Amygdala (tissue), 56 donors: ENCODE results near the gene MBP.

Experiments used
- DNase-seq, 56 donors: peaks; one replicate each; lab custom pipeline; 2025; lab: John Stamatoyannopoulos, UW

Gene MBP

GRCh38 chr18:77116201-77117080 is 16.1 kb downstream of the MBP start:
- DNase-seq = no peak

DNA sequence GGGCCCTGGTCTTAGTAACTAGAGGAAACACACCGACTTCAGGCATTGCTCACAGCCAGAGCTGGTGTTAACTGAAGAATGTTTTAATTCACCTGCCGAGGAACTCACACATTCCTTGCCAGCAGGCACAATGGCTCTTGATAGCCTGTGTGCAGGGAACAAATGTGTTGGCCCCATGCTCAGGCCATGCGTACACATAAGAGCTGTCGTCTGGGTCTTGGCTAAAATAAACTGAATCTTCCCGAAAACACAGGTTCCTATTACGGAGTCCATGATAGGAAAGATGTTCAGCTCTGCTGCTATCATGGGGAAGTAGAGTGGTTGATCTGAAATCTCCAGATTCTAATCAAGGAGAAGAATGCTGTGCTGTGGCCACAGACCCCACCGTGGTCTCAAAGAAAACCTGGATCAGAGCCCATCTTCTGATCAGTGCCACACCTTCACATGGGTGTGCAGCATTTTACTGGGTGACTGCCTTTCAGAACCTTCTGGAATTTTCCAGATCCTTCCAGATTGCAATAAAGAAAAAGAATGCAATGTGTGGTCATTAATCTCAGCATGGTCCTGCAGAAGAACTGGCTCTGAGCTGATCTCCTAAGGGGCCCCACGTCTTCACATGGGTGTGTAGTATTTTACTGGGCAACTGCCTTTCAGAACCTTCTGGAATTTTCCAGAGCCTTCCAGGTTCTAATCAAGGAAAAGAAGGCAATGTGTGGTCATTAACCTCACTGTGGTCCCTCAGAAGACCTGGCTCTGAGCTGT is 17.2 kb downstream of the MBP start:
- no peak for DNase-seq

- peak in 13 of 56 donors; percentile 31 to 64 (median 42) for DNase-seq
Observed at GRCh38 chr18:77114415-77115191, 18.0 kb downstream of the MBP start.

GRCh38 chr18:77114152-77114414 is 18.5 kb downstream of the MBP start:
- no peak for DNase-seq

DNA sequence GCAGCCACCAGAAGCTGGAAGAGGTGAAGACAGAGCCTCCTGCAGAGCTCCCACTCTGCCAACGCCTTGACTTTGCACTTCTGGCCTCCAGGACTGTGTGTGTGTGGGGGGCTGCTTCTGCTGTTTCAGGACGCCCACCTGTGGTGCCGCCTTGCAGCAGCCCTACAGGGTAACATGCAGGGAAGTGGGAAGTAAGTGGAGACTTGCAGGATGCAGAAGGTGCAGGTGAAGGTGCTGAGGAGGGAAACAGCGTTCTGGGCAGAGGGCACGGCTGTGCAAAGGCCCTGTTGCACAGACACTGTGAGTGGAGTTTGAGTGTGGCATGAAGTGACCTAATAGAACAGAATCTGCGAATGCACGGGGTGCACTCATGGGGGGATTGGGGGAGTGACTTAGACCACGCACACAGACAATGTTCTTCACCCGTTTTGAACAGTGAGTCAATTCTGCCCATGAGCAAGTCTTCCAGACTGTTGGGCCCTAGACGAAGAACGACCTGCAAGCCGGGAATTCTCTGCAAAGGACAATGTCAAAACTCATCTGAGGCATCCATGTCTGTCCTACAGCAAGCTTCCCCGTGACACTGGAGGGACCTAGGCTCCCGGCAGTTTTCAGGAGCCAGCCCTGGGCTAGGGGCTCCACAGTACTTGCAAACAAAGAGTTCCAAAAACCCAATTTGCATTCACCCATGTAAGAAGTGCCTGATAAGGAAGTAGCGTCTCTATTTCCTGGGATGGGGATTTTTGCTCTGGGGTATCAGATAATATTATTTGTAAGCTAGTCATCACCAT is 19.0 kb downstream of the MBP start:
- no peak for DNase-seq

- DNase-seq = no peak
Observed at GRCh38 chr18:77112747-77113092, 19.9 kb downstream of the MBP start.

DNA sequence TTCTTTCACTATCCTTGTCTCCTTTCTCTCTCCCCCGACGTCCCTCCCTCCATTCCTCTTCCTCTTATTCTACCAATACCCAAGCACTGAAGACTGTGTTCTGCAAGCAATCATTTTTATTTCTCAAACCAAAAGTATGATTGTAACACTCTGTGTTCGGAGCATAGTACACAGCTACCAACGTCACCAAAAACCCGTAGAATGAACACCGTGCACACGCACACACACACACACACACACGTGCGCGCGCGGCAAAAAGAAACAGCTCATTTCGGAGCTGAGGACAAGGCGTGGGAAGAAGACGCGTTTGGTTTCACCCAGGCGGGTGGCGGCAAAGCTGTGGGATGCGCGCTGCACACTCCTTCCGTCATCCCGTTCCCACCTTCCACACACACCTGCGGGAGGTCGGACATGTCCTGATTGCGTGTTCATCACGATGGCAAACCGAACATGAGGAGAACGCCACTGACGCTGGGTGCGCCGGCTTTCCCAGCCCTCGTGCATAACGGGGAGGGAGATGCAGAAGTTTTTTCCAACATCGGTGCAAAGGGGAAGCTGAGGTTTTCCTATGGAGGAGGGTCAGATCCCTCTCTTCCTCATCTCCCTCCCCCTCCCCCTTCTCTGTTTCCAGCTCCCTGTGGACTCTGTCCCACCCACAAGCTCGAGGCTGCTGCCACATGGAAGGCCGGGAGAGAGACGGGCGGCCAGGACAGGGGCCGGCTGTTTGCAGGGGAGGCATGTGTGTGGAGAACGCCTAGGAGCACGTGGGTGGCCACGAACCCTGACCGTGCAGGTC is 20.4 kb downstream of the MBP start:
- DNase-seq = no peak

DNA sequence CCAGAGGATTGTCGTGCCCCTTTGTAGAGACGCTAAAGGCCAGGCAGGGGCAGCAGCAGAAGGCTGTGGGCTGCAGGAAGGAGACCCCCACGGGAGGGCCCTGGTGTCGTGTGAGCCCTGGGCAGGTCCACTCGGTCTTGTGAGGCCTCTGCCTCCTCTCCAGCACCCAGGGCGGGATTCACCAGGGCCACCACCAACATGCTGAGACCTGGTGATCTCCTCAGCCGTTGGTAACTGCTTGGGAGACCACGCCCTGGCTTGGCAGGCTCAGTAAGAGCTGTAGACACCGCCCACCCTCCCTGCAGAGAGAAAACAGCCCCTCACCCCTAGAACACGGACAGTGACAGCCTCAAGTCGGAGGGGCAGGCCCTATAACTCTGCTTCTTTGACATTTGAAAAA is 21.1 kb downstream of the MBP start:
- no peak for DNase-seq

DNA sequence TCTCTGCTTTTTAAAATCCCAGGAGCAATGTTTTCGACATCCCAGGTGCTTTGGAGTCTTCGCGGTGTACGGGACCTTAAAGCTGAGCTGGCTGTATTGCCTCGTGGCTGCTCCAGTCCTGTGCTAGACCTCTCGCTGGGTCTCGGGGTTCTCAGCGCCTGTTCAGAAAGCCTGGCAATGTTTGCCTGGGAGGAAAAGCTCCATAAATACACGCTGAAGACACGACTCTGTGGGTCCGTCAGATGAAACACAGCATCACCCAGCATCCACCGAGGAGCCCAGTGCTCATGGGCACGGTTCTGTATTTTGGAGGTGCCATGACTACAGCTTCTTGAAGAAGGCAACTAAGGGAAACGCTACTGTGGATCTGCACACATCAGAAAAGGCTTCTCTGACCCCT is 21.6 kb downstream of the MBP start:
- DNase-seq = no peak

DNA sequence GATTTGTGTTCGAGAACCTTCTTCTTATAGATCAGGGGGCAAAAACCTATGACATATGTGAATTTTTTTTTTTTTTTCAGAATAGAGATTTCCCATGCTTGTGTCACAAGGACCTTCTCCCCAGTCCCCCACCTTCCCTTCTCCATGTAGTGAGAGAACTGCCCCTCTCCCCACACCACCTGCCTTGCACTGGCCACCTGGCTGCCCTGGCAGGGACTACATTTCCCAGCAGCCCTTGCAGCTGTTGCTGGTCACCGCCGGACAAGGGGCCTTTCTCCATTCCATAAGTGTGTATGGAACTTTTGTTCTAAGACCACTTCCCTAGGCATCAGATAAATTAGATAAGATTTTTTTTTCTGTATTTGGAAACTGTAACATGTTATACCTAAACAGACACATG is 22.2 kb downstream of the MBP start:
- DNase-seq = no peak

DNA sequence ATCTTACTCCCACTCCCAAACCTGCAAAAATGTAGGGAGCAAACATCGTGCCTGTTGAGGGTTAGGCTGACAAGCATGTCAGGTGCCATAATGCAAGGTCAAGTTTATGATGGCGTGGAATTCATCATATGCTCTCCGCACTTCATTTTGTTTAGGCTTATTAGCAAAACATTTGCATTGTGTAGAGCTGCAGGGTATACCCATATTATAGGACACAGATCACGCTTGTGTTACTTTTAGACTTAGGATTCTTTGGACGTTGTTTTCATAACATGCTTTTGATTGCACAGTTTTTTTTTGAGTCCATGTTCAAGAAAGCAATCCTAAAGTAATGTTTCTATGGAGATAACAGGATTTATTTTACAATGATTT is 22.9 kb downstream of the MBP start:
- DNase-seq = no peak

DNA sequence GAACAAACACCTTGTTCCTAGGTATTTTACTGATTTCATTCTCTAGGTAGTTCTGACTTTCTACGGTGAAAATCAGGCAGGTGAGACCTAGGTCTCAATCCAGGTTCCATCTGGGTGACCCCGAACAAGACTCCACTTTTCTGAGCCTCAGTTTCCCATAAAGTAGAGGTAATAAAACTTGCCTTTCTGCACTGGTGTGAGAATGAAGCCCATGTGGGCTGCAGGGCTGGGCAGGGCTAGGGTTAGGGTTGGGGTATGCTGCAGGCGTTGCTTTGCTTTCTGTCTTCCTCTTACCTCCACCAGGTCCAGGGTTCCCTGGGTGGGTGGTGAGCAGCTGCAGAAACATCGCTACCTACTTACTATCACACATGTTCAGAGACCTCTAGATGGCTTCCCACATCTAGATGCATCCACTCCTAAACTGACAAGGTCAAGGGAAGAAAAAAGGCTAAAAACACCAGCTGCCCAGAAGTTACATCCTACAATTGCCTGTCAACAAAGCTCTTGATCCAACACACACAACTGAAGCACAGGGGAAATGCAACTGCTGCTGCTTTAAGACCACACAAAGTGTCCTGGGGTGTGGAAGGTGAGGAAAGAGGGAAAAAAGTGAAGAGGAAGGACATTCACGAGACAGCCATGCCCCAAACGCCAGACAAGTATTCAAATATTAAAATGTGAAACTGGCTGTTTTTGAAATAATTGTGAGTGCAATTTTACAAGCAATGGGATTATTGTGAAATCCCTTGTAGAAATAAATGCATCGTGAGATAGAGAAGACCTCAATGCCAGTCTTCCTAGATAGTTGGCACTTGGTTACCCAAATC is 23.5 kb downstream of the MBP start:
- no peak for DNase-seq

DNA sequence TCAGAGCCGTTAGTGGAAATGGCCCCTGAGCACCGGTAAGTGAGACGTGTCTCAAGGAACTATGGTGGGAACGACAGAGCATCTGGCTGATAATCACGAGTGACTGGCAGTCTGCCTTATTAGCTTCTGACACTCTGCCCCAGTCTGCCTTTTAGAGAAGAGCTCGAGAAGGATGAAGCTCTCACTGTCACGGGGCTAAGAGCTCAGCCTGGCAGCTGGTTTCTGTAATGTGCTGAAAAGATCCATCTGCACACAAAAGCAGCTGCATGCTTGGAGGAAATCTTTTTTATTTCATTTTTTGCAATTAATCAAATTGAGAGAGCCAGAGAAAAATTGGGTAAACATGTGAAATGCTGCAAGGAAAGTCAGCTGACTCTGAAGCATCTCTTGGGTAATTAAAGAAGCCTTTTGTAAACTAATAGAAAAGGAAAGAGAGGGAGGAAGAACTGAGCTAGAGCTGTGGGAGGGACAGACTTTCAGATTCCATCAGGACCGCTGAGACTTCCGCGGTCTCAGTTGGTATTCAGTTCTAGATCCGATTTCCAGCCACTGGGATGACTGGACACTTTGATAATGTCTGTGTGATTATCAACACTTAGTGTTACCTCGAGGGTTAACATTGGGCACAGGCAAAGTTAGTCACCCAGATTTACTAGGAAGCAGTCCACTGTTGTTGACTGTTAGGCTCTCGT is 24.4 kb downstream of the MBP start:
- peak in 12 of 56 donors; percentile 27 to 72 (median 44) for DNase-seq

DNA sequence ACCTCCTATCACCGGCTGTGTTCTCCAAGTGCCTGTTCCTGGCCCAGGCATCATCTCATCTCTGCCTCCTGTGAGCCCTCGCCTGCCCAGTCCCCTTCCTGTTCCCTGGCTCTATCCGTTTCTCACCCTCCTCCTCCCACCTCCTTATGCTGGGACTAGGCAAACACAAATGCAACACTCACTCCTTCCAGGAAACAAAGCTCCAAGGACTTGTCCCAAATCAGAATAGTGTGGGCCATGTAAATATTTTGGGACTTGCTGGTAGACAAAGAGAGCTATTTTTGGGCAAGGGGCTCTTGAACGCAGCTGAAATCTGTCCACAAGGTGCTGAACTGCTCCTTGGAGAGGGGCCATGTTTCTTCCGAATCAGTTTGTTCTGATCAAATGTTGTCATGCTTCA is 25.3 kb downstream of the MBP start:
- DNase-seq = no peak

GRCh38 chr18:77106331-77106730 is 26.3 kb downstream of the MBP start:
- DNase-seq = no peak

GRCh38 chr18:77105680-77106079 is 26.9 kb downstream of the MBP start:
- DNase-seq = no peak

- DNase-seq = no peak
Observed at GRCh38 chr18:77105028-77105427, 27.6 kb downstream of the MBP start.

DNA sequence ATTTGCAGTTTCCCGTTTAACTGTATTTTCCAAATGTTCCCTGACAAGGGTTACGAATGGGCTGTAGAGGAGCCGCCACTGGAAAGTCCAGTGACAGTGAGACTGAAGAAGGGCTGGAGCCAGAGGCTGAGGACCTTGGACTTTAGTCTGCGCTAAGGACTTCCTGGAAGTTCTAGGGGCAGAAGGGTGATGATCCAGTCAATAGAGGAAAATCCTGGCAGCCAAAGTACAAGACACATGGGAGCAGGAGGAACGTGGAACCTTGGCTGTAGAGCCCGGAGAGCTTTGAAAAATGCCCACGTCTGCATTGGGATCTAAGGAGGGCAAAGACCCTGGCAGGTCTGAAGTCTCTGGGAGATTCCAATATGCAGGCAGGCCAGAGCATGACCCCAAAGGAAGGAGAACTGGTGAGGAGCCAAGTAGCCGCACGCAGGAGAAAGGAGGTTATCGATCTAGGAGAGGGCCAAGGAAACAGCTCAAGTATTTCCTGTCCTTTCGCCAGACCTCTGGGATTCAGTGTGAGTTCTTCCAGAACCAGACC is 28.5 kb downstream of the MBP start:
- DNase-seq = no peak
